GM19238 (cell line): ENCODE data around the gene WDR82.
"Not testable (repeated sequence)": the region's sequence is repeated elsewhere in the genome, so short reads cannot be mapped to it uniquely, and the experiment has no call there.

Experiments
- DNase-seq: peaks from one replicate; pipeline ENCODE4 v3.0.0; 2011; ENCODE audit warnings: low spot score; ENCODE audit not compliant: insufficient read length

Gene WDR82

DNA sequence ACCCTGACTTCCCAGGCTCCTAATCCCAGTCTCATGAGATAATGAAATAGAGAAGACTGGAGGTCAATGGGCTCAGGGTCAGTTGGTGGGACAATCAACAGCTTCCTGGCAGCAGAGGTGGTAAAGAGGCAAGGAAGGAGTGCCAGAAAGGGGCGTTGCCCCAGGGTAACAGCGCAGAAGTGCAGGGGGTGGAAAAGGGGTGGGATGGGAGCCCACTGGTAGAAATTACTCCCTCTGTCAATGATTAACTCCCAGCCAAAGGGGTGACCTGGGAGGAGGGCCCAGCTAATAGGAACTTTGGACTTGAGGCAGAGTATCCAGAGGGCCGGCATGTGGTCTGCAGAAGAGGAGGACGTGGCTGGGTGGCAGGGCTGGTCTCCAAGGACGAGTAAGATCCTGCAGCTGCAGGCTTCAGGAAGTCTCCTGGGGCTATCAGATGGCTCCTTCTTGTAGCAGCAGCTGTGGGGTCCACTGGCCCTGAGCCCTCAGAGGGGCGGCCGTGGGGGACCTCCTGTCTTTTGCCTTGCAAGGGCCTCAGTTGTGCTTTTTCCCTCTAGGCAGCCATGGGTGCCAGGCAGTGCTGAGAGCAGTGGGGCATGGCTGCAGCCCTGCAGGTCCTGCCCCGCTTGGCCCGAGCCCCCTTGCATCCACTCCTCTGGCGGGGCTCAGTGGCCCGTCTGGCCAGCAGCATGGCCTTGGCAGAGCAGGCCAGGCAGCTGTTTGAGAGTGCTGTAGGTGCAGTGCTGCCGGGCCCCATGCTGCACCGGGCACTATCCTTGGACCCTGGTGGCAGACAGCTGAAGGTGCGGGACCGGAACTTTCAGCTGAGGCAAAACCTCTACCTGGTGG lies 11.5 kb upstream of the WDR82 start:
- DNase-seq, result no peak

DNA sequence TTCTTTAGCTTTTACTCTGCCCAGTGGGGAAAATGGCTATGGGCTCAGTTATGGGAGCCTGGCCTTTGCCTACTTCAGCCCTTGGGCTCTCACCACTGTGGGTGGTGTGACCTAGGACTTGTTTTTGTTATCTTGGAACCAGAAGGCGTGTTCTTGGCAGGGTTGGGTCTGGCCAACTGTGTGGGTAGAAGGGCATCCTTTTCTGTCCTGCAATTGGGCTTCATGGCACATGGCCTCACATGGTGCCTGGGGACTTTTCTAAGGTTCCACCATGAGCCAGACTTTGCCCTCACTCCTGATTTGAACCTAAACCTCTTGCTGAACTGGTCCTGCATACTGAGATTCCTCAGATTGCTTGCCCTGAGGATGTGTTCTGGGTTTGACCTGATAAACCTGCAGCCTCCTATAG lies 10.9 kb upstream of the WDR82 start:
- DNase-seq, result no peak

DNA sequence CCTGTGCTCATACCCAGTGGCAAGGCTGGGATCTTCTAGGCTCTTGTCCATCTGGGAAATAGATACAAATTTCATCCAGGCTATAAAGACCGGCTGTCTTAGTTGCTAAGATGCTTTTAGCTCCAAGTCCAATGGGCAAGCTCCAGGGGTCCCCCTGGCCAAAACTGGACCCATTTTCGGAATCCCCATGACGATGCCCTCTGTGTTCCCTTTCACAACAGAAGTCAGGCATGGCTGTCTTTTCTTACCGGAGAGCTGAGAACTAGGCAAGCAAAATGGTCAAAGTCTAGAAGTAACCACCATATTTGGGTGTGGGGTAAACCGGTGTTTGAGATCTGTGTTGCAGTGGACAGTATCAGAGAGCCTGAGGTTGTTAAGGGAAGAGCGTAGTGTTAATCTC lies 10.2 kb upstream of the WDR82 start:
- no peak for DNase-seq

- no peak for DNase-seq
These were observed 8.3 kb upstream of the WDR82 start for GRCh38 chr3:52286777-52287110.

- not testable (repeated sequence) for DNase-seq
These were observed 5.6 kb upstream of the WDR82 start for GRCh38 chr3:52284051-52284450.

- no peak for DNase-seq
These were observed 4.9 kb upstream of the WDR82 start for GRCh38 chr3:52283306-52283705.

- DNase-seq, result no peak
These were observed 3.7 kb upstream of the WDR82 start for GRCh38 chr3:52281981-52282801.

- DNase-seq, result no peak
These were observed 1.6 kb upstream of the WDR82 start for GRCh38 chr3:52280050-52280461.

GRCh38 chr3:52279596-52279995 lies 1.1 kb upstream of the WDR82 start:
- no peak for DNase-seq

GRCh38 chr3:52277972-52278509 lies 408 bp downstream of the WDR82 start:
- peak; percentile 68 for DNase-seq

DNA sequence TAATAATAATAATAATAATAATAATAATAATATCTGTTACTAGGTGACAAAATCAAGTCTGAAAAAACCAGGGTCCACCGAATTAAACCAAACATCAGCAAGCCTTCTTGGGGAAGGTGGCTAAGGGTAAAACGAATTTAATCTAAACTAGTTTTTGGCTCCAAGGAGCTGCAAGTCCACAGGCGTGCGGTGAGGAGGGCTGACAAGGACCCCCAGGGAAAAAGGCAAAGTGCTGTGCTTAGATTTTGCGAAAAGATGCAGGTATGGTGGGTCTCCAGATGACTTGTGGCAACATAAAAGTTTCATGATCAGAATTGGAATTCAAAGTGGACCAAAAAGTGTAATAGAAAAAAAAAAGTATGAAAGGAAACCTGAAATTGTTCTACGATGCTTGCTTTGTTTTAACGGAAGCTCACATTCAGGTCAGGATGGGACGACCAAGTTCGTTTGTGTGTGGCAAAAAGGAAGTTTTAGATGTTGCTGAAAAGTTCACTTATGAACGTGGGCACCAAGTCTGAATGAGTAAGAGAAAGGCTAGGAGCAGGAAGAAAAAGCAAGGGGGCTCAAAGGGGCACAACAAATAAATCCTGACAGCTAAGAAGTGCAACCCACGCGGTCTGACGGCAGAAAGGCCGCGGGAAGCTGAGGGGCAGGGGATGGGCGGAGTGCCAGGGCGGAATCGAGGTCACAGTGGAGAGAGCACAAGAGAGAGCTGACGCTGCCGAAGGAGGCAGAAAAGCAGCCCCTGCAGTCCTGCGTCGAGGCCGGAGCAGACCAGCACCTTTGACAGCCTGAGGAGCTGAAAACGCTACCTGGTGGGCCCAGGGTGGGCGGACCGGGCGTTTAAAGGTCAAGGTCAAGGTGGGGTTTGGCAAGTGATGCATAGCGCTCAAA lies 1.1 kb downstream of the WDR82 start:
- peak; percentile 65 for DNase-seq

GRCh38 chr3:52274781-52275180 lies 3.7 kb downstream of the WDR82 start:
- not testable (repeated sequence) for DNase-seq

DNA sequence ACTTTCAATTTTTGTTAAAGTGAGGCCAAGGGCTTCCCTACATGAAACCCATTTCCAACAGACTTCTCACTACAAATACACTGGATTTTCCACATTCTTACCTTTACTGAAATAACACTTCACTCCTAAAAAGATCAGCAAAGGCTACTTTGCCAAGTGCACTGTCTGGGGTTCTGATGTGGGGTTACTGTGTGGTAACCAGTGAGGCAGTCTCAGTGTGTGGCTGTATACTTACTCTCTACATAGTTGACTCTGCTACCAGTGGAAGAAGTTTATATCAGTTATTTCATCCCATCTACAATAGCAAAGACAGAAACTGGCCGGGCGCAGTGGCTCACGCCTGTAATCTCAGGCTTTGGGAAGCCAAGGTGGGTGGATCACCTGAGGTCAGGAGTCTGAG lies 5.6 kb downstream of the WDR82 start:
- no peak for DNase-seq

- DNase-seq, result not testable (repeated sequence)
These were observed 6.3 kb downstream of the WDR82 start for GRCh38 chr3:52272172-52272571.

GRCh38 chr3:52270252-52270754 lies 8.1 kb downstream of the WDR82 start:
- DNase-seq, result no peak

DNA sequence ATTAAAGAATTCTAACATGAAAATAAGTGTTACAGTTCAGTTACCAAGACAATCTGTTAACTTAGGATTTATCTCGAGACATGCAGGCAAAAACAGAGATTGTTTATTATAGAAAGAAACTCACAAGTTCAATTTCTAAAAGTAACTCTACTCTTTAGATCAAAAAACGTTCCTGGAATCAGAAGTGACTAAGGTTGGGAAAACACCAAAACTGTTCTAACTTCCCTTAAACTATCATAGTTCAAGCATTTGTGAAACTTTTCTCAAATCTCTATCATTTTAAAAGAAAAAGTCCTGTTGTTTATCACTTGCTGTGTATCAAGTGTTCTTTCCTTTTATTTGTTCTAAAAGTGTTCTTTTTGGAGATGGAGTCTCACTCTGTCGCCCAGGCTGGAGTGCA lies 8.7 kb downstream of the WDR82 start:
- DNase-seq, result no peak

DNA sequence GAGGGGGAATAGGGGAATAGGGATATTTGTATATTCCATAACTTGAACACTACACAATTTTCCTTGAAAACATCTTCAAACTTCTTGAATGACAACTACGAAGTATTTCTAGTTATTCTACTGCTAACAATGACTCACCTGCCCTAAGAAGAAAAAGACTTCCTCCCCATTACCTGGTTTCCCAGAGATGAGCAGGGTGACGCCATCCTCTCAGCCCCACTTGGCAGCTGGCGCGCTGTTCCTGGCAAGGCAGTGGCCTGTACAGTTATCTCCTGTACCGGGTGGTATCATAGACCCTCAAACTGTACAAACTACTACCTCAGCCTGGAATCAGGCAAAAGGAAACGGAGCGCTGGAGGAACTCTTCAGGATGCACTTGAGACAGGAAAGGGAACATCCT lies 10.4 kb downstream of the WDR82 start:
- DNase-seq, result no peak

DNA sequence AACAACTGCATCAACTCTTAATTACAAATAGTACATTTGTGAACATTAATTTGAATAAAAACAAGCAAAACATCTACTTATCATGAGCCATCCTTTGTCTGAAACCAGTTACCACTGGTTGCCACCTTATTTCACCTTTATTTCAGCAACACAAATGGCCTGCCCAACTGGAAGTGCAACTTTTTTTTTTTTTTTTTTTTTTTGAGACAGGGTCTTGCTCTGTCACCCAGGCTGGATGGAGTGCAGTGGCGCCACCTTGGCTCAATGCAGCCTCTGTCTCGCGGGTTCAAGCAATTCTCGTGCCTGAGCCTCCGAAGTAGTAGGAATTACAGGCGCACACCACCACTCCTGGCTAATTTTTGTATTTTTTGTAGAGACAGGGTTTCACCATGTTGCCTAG lies 13.1 kb downstream of the WDR82 start:
- DNase-seq, result no peak

DNA sequence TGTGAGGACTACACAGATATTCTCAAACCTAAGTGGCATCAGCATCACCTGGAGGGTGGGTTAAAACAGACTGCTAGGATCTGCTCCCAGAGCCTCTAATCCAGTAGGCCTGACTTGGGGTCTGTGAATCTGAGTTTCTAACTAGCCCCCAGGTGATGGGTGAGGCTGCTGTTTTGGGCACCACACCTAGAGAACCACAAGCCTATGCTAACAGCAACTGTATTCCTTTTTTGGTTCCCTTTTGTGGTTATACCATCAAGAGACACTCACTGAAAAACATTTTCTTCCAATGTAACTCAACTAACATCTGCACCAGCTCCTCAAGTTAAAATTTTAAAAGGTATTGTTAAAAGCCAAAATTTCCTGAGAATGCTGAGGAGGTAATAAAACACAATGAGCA lies 16.0 kb downstream of the WDR82 start:
- no peak for DNase-seq

DNA sequence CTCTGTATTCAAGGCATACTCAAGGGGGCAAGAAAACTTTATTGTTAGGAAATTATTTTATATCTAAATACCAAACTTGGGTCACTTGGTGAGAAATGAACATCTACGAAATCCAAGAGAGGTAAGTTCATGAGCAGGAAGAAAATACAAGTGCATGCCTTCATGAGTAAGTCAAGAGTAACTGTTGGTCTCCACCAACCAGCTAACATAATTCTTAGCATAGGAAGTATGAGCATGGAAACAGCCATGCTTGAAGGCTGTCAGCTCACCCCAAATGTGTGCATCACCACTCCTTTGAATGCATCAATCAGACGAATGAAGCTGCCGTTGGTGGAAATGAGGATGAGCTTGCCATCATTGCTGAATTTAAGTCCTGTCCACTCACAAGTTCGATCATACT lies 19.0 kb downstream of the WDR82 start:
- no peak for DNase-seq

DNA sequence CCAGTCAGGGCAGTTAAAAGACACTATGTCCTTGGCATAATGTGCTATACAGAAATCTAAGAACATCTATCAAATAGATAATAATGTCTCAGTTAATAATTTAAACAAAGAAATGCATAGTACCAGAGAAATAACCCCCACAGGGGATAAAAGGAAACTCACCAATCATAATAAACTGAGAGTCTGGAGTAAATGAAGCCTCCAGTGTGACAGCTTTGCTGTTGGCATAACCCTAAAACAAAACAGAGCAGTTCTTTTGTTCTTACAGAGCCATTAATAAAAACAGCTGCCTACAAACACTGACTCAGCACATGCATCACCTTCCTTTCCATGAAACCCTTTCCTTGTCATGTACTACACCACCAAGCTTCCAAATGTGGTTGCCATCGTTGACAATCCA lies 19.4 kb downstream of the WDR82 start:
- DNase-seq, result no peak
